ENCODE data around the gene S100A11. TPM values are rescaled to one million over a fixed set of nuclear protein-coding genes. Genes with fewer than 3 reads are reported as not detected.

Gene S100A11
- total RNA-seq, 1 donor from 2014 or later: 4.4 TPM

DNA sequence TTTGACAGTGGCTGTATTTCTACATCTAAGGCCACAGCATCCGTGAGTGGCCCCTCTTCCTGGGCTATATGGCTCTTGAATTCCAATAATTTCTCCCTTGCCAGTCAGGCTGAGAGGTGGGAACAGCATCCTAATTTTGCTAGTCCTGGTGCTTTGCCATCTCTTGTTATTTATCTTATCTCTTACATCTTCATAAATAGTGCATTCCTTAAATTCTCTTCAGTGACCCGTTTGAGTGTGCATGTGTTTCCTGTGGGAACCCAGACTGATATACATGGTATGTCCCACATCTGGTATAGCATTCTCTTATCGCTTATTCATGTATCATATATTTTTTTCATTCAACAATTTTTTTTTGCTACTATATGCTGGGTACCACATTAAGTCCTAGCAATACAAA is 9.9 kb downstream of the S100A11 start:
- Histone ChIP-seq H3K9me3 (ENCODE audit: low read depth) (no peaks in the 10 kb centered on the region), H3K4me2 (no peak overlapping the region), H4K20me1 (ENCODE audit: low read depth) (no peaks in the 10 kb centered on the region)

DNA sequence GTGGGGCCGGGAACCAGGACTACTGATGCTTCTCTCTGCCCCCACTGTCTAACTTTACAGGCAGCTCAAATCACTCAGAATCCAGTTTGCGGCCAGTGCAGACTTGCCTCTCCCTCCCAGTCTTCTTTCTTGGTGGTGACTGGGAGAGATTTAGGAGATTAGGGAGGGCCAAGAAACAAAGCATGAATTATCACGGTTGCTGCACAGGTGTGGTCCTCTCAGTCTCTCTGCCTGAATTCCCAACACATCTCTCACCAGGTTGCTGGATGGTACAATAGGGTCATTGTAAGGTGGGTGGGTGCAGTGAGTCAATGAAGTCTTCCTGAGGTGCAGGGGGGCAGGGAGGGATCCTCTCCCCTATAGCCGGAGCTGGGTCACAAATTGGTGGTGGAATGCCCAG is 12.6 kb downstream of the S100A11 start:
- Mint-ChIP-seq H3K9me3 (no peaks in the 10 kb centered on the region), H3K4me1 (peaks cover 8% of the 10 kb centered on the region), H3K4me3 (no peak overlapping the region), H3K27me3 (ENCODE audit: insufficient read depth, low read depth) (peaks cover 2% of the 10 kb centered on the region), H3K27ac (no peak overlapping the region), H3K36me3 (no peaks in the 10 kb centered on the region)
- Histone ChIP-seq H3F3A (ENCODE audit: low read depth) (no peaks in the 10 kb centered on the region), H2AFZ (replicated peaks) (no peak overlapping the region), H3K27ac (no peak overlapping the region), H3K9ac (no peak overlapping the region), H4K20me1 (ENCODE audit: low read depth) (no peaks in the 10 kb centered on the region), H3K4me3 (peak overlapping the region; percentile 19), H3K79me2 (ENCODE audit: low read depth) (no peaks in the 10 kb centered on the region), H3K27me3 (no peaks in the 10 kb centered on the region), H3K4me1 (peaks cover 20% of the 10 kb centered on the region), H3K36me3 (no peaks in the 10 kb centered on the region), H3K9me3 (ENCODE audit: low read depth) (no peaks in the 10 kb centered on the region), H3K4me2 (peak overlapping the region; percentile 66)
- peak; percentile 65 for DNase-seq (ENCODE audit: low spot score)
- no peak for TF ChIP-seq EZH2 (IDR thresholded peaks at IDR 0.05)
- TF ChIP-seq, protein P1, sequence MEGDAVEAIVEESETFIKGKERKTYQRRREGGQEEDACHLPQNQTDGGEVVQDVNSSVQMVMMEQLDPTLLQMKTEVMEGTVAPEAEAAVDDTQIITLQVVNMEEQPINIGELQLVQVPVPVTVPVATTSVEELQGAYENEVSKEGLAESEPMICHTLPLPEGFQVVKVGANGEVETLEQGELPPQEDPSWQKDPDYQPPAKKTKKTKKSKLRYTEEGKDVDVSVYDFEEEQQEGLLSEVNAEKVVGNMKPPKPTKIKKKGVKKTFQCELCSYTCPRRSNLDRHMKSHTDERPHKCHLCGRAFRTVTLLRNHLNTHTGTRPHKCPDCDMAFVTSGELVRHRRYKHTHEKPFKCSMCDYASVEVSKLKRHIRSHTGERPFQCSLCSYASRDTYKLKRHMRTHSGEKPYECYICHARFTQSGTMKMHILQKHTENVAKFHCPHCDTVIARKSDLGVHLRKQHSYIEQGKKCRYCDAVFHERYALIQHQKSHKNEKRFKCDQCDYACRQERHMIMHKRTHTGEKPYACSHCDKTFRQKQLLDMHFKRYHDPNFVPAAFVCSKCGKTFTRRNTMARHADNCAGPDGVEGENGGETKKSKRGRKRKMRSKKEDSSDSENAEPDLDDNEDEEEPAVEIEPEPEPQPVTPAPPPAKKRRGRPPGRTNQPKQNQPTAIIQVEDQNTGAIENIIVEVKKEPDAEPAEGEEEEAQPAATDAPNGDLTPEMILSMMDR (IDR thresholded peaks at IDR 0.05): no peak
- TF ChIP-seq EZH2phosphoT487 (IDR thresholded peaks at IDR 0.05): no peak

More for the DNA sequence above, 9.9 kb downstream of the S100A11 start:
- Histone ChIP-seq H3K4me1 (peaks cover 20% of the 10 kb centered on the region), H3K9ac (no peak overlapping the region), H3F3A (ENCODE audit: low read depth) (no peaks in the 10 kb centered on the region), H2AFZ (replicated peaks) (no peak overlapping the region), H3K27me3 (no peaks in the 10 kb centered on the region), H3K27ac (no peak overlapping the region), H3K36me3 (no peaks in the 10 kb centered on the region), H3K4me3 (no peak overlapping the region), H3K79me2 (ENCODE audit: low read depth) (no peaks in the 10 kb centered on the region)
- TF ChIP-seq EZH2 (IDR thresholded peaks at IDR 0.05): no peak
- TF ChIP-seq, protein P1 (IDR thresholded peaks at IDR 0.05): no peak
- no peak for TF ChIP-seq EZH2phosphoT487 (IDR thresholded peaks at IDR 0.05)
- peaks cover 8% of the 10 kb centered on the region for H3K4me1 Mint-ChIP-seq
- no peaks in the 10 kb centered on the region for H3K9me3 Mint-ChIP-seq
- no peak overlapping the region for H3K27ac Mint-ChIP-seq
- H3K27me3 Mint-ChIP-seq (ENCODE audit: insufficient read depth, low read depth): peaks cover 2% of the 10 kb centered on the region
- no peak overlapping the region for H3K4me3 Mint-ChIP-seq
- H3K36me3 Mint-ChIP-seq: no peaks in the 10 kb centered on the region
- no peak for DNase-seq (ENCODE audit: low spot score)

DNA sequence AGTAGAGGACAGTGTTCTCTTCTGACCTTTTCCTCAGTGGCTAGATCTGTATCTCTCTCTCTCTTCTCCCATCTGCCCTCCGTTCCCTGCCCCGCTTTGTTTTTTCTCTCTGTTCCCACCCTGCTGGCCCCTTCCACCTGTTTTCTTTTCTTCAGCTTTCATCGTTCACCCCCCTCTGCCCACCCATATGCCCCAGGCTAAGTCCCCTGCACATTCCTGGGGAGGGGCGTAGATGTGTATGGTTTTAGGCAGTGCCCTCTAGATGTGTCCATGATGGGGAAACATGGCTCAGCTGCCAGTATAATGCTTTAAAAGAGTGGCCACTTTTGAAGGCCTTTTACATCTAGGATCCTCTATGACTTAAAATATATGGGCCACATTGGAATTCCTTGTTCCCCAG is 13.6 kb downstream of the S100A11 start:
- H3K36me3 ChIP-seq: no peaks in the 10 kb centered on the region
- H4K20me1 ChIP-seq (ENCODE audit: low read depth): no peaks in the 10 kb centered on the region
- H2AFZ ChIP-seq (replicated peaks): no peak overlapping the region
- no peaks in the 10 kb centered on the region for H3K79me2 ChIP-seq (ENCODE audit: low read depth)
- Mint-ChIP-seq H3K27me3 (ENCODE audit: insufficient read depth, low read depth) (peaks cover 2% of the 10 kb centered on the region), H3K4me1 (peaks cover 8% of the 10 kb centered on the region), H3K9me3 (no peaks in the 10 kb centered on the region), H3K27ac (no peak overlapping the region), H3K4me3 (no peak overlapping the region), H3K36me3 (no peaks in the 10 kb centered on the region)
- H3K27me3 ChIP-seq: no peaks in the 10 kb centered on the region
- TF ChIP-seq, protein P1 (IDR thresholded peaks at IDR 0.05): no peak
- TF ChIP-seq EZH2phosphoT487 (IDR thresholded peaks at IDR 0.05): no peak
- TF ChIP-seq EZH2 (IDR thresholded peaks at IDR 0.05): no peak
- H3K9ac ChIP-seq: no peak overlapping the region
- DNase-seq (ENCODE audit: low spot score): no peak
- H3F3A ChIP-seq (ENCODE audit: low read depth): no peaks in the 10 kb centered on the region
- no peak overlapping the region for H3K4me3 ChIP-seq
- no peaks in the 10 kb centered on the region for H3K9me3 ChIP-seq (ENCODE audit: low read depth)
- no peak overlapping the region for H3K27ac ChIP-seq
- peak overlapping the region; percentile 66 for H3K4me2 ChIP-seq
- H3K4me1 ChIP-seq: peaks cover 20% of the 10 kb centered on the region
